Measurements from ENCODE around the gene KERA. TPM values are rescaled to one million over a fixed set of nuclear protein-coding genes. Genes with fewer than 3 reads are reported as not detected.

Gene KERA
- total RNA-seq, 1 donor from 2014 or later, result not detected

- H3K27me3 ChIP-seq, result no peaks in the 10 kb centered on the region
- no peak for DNase-seq
- TF ChIP-seq, protein P1, sequence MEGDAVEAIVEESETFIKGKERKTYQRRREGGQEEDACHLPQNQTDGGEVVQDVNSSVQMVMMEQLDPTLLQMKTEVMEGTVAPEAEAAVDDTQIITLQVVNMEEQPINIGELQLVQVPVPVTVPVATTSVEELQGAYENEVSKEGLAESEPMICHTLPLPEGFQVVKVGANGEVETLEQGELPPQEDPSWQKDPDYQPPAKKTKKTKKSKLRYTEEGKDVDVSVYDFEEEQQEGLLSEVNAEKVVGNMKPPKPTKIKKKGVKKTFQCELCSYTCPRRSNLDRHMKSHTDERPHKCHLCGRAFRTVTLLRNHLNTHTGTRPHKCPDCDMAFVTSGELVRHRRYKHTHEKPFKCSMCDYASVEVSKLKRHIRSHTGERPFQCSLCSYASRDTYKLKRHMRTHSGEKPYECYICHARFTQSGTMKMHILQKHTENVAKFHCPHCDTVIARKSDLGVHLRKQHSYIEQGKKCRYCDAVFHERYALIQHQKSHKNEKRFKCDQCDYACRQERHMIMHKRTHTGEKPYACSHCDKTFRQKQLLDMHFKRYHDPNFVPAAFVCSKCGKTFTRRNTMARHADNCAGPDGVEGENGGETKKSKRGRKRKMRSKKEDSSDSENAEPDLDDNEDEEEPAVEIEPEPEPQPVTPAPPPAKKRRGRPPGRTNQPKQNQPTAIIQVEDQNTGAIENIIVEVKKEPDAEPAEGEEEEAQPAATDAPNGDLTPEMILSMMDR (IDR thresholded peaks at IDR 0.05), result no peak
- no peaks in the 10 kb centered on the region for H3K9me3 ChIP-seq
- intact Hi-C loops (cut with DNase I), result no loop called here
- ATAC-seq, result no peak
- H3K36me3 ChIP-seq, result no peaks in the 10 kb centered on the region
- H3K4me1 ChIP-seq, result no peaks in the 10 kb centered on the region
- no peak overlapping the region for H3K27ac ChIP-seq
- no peak overlapping the region for H3K4me3 ChIP-seq
Measured at GRCh38 chr12:91103101-91103500, 45.3 kb upstream of the KERA start.

- intact Hi-C loops (cut with DNase I), result no loop called here
- H3K27ac ChIP-seq, result no peak overlapping the region
- DNase-seq, result no peak
Measured at GRCh38 chr12:91100906-91101305, 43.1 kb upstream of the KERA start.

GRCh38 chr12:91099836-91100235, 42.0 kb upstream of the KERA start:
- intact Hi-C loops (cut with DNase I), result no loop called here
- H3K4me3 ChIP-seq, result no peak overlapping the region
- TF ChIP-seq, protein P1 (IDR thresholded peaks at IDR 0.05), result no peak
- no peaks in the 10 kb centered on the region for H3K36me3 ChIP-seq
- no peaks in the 10 kb centered on the region for H3K4me1 ChIP-seq
- H3K27me3 ChIP-seq, result no peaks in the 10 kb centered on the region
- DNase-seq (no peak), ATAC-seq (no peak)
- H3K27ac ChIP-seq, result no peak overlapping the region
- H3K9me3 ChIP-seq, result no peaks in the 10 kb centered on the region

More at GRCh38 chr12:91100906-91101305, 43.1 kb upstream of the KERA start:
- no peak overlapping the region for H3K4me3 ChIP-seq
- H3K9me3 ChIP-seq, result no peaks in the 10 kb centered on the region
- H3K27me3 ChIP-seq, result no peaks in the 10 kb centered on the region
- H3K4me1 ChIP-seq, result no peaks in the 10 kb centered on the region
- no peak for ATAC-seq
- no peaks in the 10 kb centered on the region for H3K36me3 ChIP-seq
- TF ChIP-seq, protein P1 (IDR thresholded peaks at IDR 0.05), result no peak

DNA sequence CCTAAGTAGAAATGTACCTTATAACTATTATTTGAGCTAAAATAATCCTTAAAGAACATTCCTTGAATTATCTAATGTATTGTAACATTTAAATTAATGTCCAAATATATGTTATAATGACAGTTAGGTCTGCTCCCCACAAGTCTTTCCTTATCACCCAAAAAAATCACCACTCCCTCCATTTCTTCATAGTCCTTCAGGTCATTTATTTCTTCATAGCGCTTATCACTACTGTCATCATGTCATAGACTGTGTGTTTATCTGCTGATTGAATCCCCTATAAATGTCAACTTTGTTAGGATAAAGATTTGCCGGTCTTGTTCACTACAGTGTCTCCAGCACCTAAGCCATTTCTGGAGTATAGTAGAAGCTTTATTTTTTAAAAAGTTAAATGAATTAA, 41.5 kb upstream of the KERA start:
- DNase-seq (no peak), ATAC-seq (no peak)
- no peaks in the 10 kb centered on the region for H3K9me3 ChIP-seq
- TF ChIP-seq, protein P1 (IDR thresholded peaks at IDR 0.05), result no peak
- intact Hi-C loops (cut with DNase I), result no loop called here
- H3K27ac ChIP-seq, result no peak overlapping the region
- no peaks in the 10 kb centered on the region for H3K36me3 ChIP-seq
- no peak overlapping the region for H3K4me3 ChIP-seq
- no peaks in the 10 kb centered on the region for H3K27me3 ChIP-seq
- no peaks in the 10 kb centered on the region for H3K4me1 ChIP-seq

- Histone ChIP-seq H3K27me3 (no peaks in the 10 kb centered on the region), H3K27ac (no peak overlapping the region), H3K4me1 (no peaks in the 10 kb centered on the region), H3K36me3 (no peaks in the 10 kb centered on the region), H3K9me3 (no peaks in the 10 kb centered on the region), H3K4me3 (no peak overlapping the region)
- TF ChIP-seq, protein P1 (IDR thresholded peaks at IDR 0.05), result no peak
- peak; percentile 50 for ATAC-seq
- intact Hi-C loops (cut with DNase I), result no loop called here
- no peak for DNase-seq
Measured at GRCh38 chr12:91098941-91099340, 41.1 kb upstream of the KERA start.

DNA sequence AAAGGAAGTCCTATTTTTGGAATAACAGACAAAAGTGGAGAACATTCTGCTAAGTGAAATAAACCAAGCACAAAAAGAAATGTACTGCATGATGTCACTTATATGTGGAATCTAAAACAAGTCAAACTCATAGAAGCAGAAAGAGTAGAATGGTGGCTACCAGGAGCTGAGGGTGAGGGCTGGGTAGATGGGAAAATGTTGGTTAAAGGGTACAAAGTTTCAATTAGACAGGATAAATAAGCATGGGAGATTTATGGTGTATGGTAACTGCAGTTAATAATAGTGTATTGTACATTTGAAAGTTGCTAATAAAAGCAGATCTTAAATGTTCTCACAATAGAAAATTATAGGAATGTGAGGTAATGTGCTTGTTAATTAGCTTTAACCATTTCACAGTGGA, 40.6 kb upstream of the KERA start:
- TF ChIP-seq, protein P1 (IDR thresholded peaks at IDR 0.05), result no peak
- DNase-seq, result no peak
- intact Hi-C loops (cut with DNase I), result no loop called here
- Histone ChIP-seq H3K9me3 (no peaks in the 10 kb centered on the region), H3K4me1 (no peaks in the 10 kb centered on the region), H3K4me3 (no peak overlapping the region), H3K36me3 (no peaks in the 10 kb centered on the region), H3K27ac (no peak overlapping the region), H3K27me3 (no peaks in the 10 kb centered on the region)
- no peak for ATAC-seq
